ENCODE results near the gene PRSS53.

DNA sequence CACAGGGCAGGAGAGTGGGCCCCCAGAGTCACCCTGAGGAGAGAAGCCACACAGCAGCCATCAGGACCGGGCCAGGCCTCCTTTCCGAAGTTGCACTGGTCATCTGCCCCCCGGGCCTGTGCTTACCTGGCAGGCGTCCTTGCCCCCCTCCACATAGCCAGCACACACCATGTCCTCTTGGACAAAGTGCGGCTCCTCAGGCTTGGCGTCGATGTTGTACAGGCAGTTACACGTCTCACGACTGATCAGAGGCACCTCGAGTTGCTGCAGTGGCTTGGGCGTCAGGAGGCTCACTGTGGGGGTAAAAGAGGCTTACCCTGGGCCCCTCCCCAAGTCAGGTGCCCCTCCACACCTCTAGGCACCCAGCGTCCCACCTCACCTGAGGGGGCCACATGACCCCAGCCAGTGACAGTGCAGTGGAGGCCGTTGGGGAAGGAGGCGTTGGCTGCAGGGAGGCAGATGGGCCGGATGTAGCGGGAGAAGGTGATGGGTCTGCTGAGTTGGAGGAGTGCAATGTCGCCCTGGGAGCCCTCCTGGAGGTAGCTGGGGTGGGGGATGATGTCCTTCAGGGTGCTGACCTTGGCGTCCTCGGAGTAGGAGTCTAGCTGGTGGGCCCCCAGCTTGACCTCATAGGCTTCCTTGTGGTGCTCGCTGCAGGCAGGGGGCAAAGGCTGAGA lies 43.7 kb upstream of the PRSS53 start:
- TF ChIP-seq, protein P1, sequence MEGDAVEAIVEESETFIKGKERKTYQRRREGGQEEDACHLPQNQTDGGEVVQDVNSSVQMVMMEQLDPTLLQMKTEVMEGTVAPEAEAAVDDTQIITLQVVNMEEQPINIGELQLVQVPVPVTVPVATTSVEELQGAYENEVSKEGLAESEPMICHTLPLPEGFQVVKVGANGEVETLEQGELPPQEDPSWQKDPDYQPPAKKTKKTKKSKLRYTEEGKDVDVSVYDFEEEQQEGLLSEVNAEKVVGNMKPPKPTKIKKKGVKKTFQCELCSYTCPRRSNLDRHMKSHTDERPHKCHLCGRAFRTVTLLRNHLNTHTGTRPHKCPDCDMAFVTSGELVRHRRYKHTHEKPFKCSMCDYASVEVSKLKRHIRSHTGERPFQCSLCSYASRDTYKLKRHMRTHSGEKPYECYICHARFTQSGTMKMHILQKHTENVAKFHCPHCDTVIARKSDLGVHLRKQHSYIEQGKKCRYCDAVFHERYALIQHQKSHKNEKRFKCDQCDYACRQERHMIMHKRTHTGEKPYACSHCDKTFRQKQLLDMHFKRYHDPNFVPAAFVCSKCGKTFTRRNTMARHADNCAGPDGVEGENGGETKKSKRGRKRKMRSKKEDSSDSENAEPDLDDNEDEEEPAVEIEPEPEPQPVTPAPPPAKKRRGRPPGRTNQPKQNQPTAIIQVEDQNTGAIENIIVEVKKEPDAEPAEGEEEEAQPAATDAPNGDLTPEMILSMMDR (IDR thresholded peaks at IDR 0.05) = no peak
- TF ChIP-seq POLR2A (IDR thresholded peaks at IDR 0.05) = no peak
